Transverse colon (tissue), 3 donors: Measurements from ENCODE around the gene BCCIP.

Source experiments
- CTCF ChIP-seq, 5 experiments: fragments of 200-600 bp in 3 of 5; fragments of 450-650 bp in 2 of 5; sonication (generic) in 3 of 5; IDR thresholded peaks; 1 replicate in 2 of 5; 2 replicates in 3 of 5; pipeline ENCODE4 v1.5.1; 2016 to 2017; ENCODE audit warnings: antibody characterized with exemption in 5 of 5, inconsistent platforms in 3 of 5, mild to moderate bottlenecking in 2 of 5, moderate library complexity in 1 of 5
- POLR2A ChIP-seq: fragments of 450-650 bp; IDR thresholded peaks from one replicate; pipeline ENCODE4 v1.6.1; 2016; ENCODE audit warnings: antibody characterized with exemption, mild to moderate bottlenecking, moderate library complexity

- TF ChIP-seq CTCF (IDR thresholded peaks at IDR 0.05) (no peak), POLR2A (no peak)
Measured at GRCh38 chr10:125781374-125781773, 42.0 kb upstream of the BCCIP start.
